GM06990 (cell line): ENCODE results near the gene GABRR3.

Experiments
- DNase-seq: peaks from one replicate; pipeline ENCODE4 v3.0.0-alpha.2; 2011; ENCODE audit not compliant: insufficient read length; ENCODE audit errors: extremely low read depth
- H3K27me3 ChIP-seq: replicated peaks from 2 replicates; pipeline ENCODE4 v1.6.0; 2011; ENCODE audit warnings: low read length; ENCODE audit not compliant: control insufficient read depth, insufficient read depth
- H3K36me3 ChIP-seq: 2 replicates; pipeline ENCODE4 v1.5.1; 2011; ENCODE audit warnings: low read length; ENCODE audit not compliant: control insufficient read depth, insufficient read depth
- H3K4me3 ChIP-seq: replicated peaks from 2 replicates; pipeline ENCODE4 v1.5.1; 2011; ENCODE audit warnings: low read depth, mild to moderate bottlenecking, control low read depth, low read length
- TF ChIP-seq, protein P1 (sequence below): IDR thresholded peaks from 2 replicates; pipeline ENCODE4 v1.5.1; 2011; ENCODE audit warnings: low read length, control low read depth, mild to moderate bottlenecking, inconsistent platforms; ENCODE audit not compliant: insufficient read depth, poor library complexity, severe bottlenecking

GABRR3 gene

DNA sequence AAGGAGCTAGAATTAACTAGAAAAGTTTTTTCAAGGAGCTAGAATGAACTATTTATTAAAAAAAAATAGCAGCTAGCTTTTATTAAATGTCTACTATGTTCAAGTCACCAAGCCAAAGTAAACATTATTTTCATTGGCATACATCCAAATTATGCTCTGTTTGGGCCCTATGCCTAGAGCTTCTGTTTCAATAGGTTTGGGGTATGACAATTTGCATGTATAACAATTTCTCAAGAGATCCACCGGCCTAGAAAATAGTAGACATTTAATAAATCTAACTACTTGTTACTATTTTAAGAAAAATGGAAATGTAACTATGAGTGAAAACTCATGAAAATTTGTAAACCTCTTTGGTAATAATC lies 8.0 kb downstream of the GABRR3 start:
- H3K27me3 ChIP-seq: no peaks in the 10 kb centered on the region
- DNase-seq: no peak
- TF ChIP-seq, protein P1, sequence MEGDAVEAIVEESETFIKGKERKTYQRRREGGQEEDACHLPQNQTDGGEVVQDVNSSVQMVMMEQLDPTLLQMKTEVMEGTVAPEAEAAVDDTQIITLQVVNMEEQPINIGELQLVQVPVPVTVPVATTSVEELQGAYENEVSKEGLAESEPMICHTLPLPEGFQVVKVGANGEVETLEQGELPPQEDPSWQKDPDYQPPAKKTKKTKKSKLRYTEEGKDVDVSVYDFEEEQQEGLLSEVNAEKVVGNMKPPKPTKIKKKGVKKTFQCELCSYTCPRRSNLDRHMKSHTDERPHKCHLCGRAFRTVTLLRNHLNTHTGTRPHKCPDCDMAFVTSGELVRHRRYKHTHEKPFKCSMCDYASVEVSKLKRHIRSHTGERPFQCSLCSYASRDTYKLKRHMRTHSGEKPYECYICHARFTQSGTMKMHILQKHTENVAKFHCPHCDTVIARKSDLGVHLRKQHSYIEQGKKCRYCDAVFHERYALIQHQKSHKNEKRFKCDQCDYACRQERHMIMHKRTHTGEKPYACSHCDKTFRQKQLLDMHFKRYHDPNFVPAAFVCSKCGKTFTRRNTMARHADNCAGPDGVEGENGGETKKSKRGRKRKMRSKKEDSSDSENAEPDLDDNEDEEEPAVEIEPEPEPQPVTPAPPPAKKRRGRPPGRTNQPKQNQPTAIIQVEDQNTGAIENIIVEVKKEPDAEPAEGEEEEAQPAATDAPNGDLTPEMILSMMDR: no peak

DNA sequence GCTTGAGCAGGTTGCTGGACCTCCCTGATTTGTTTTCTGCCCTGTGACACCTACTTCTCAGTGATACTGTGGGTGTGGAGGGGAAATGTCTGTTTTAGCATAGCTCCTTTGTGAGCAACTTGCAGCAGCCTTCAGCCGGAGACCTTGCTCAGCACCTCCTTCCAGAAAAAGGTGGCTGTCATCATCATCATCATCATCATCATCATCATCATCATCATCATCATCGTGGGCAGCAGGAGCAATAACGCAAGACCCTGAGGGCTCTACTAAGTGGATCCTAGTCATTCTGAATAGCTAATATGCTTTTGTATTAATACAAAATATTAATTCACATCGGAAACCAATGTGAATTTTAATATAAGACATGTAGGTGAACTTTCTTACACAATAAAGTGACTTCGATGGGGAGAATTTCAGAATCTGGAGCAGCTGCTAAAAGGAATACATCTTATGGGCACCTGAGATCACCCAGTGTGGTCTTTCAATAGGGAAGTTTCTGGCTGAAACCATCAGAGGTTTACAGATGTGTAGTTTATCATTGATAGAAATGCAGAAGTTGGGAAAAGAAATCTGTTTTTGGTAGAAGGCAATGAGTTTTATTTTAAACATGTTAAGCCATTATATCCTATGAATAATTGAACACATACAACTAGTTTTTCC lies 8.6 kb downstream of the GABRR3 start:
- Histone ChIP-seq H3K36me3 (no peaks in the 10 kb centered on the region), H3K27me3 (no peaks in the 10 kb centered on the region), H3K4me3 (no peak overlapping the region)
- TF ChIP-seq, protein P1: no peak
- no peak for DNase-seq

More for the DNA sequence above, 8.0 kb downstream of the GABRR3 start:
- no peaks in the 10 kb centered on the region for H3K36me3 ChIP-seq
- no peak overlapping the region for H3K4me3 ChIP-seq

DNA sequence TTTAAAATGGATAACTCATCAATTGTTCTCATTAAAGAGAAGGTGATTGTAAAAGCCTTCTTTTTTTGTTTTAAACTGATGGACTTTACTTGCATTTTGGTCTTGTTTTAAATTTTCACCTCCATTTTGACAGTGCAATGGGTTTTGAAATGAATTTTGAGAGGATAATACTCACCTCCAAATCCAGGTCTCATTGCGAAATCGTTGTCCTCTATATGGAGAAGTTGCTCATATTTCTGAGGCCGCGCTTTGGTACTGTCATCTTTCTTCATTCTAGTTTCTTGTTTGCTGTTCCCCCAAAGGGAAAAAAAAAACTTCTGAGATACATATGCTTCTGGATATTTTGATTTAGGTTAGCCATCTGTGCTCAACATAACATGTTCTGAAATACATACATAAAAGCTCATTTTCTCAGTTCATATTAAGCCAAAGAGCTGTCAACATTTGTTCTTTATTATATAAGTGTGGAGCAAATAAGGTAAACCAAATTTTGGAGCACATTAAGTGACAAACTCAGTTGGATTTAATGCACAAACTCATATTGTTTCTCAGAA lies 9.6 kb downstream of the GABRR3 start:
- H3K27me3 ChIP-seq: no peaks in the 10 kb centered on the region
- no peak for DNase-seq
- TF ChIP-seq, protein P1: no peak
- H3K4me3 ChIP-seq: no peak overlapping the region
- no peaks in the 10 kb centered on the region for H3K36me3 ChIP-seq

DNA sequence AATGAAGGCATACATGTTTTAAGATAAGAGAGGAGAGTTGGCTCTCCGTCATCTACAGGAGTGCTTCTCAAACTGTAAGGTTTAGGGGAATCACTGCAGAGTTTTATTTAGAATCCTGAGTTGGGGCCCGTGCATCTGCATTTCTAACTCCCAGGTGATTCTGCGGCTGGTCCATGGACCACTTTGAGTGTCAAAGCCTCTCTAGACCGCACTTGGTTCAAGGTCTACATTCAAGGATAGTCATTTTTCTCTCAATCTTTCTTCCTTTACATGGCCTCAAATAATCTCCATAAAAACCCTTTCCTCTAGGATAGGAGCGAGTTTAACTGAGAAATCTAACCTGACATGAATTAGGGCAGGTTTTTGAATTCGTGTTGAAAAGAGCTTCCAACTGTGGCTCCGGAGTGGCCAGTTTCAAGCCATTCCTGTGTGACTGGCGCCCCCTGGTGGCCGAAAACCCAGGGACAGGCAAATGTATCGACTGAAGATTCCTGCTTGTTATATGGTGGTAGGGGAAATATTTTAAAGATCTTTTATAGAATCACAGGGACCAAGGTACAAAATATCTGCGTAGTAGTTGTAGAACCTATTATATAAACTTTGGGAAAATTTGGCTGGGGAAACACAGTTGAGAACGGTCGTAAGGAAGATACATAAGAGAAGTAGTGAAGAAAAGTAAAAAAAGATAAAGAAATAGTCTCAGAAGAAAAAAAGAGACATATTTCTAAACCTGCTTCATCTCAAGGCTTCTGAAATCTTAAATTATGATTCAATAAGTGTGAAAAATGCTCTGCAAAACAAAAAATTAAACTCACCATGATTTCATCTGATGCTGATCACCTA lies 11.9 kb downstream of the GABRR3 start:
- TF ChIP-seq, protein P1: peak; percentile 89
- DNase-seq: peak; percentile 25
- Histone ChIP-seq H3K36me3 (no peaks in the 10 kb centered on the region), H3K27me3 (no peaks in the 10 kb centered on the region), H3K4me3 (no peak overlapping the region)

DNA sequence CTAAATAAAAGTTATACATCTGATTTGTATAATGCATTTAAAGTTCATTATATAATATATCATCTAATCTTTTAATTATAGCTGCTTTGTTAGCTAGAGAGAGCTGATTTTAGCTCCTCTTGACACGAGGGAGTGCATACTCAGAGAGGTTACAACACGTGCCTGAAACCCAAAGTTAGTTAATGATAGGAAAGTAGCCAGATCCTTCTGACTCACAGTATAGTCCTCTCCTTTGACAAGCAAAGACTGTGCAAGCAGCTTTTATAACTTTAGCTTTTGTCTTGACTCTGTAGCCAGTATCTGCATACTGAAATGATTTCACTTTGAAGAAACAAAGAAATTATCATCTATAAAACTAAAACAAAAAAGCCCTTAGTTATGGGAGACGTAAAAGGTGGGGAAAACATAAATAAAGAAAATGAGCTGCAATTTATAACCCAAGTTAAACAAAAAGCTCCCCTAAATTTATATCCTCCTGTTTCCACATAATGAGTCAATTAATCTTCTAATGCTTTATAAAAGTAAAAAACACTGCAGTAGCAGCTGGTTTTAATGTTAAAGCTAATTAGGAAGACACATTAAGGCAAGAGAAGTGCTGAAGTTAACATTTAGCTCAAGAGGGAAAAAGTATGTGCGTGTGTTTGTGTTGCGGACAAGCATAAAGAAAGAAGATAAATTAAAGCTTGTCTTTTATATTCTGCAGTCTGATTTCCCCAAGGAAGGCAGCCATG lies 13.1 kb downstream of the GABRR3 start:
- H3K4me3 ChIP-seq: no peak overlapping the region
- H3K36me3 ChIP-seq: no peaks in the 10 kb centered on the region
- DNase-seq: no peak
- no peaks in the 10 kb centered on the region for H3K27me3 ChIP-seq
- TF ChIP-seq, protein P1: no peak
